CD14-positive monocyte (primary cell): ENCODE data around the gene ADAMTS7. TPM values are rescaled to one million over a fixed set of nuclear protein-coding genes. Genes with fewer than 3 reads are reported as not detected.
"Not testable (repeated sequence)": the region's sequence is repeated elsewhere in the genome, so short reads cannot be mapped to it uniquely, and the experiment has no call there.

Experiments
- DNase-seq, 3 donors: peaks; one replicate each; pipeline ENCODE4 v3.0.0-alpha.2; 2011 to 2022
- H2AFZ ChIP-seq: 2 replicates; pipeline ENCODE4 v1.6.0; 2012; ENCODE audit warnings: mild to moderate bottlenecking, low read depth, low read length, inconsistent platforms; ENCODE audit not compliant: insufficient read depth, poor library complexity, severe bottlenecking
- H3K27ac ChIP-seq, 2 donors: 1 replicate in 1 of 2; 2 replicates in 1 of 2; pipeline ENCODE4 v1.5.1; 2012 to 2013; ENCODE audit warnings: low read length in 2 of 2, control low read depth in 1 of 2, inconsistent platforms in 1 of 2, low read depth in 1 of 2, mild to moderate bottlenecking in 1 of 2
- H3K27me3 ChIP-seq, 2 donors: one replicate each; pipeline versions ENCODE4 v1.6.0 to v1.6.1; 2011 to 2013; ENCODE audit warnings: low read length in 2 of 2; ENCODE audit not compliant: control insufficient read depth in 2 of 2, insufficient read depth in 2 of 2
- H3K36me3 ChIP-seq, 2 donors: replicated peaks in 1 of 2; 1 replicate in 1 of 2; 2 replicates in 1 of 2; pipeline versions ENCODE4 v1.5.1 to v1.6.1; 2012 to 2013; ENCODE audit warnings: low read length in 2 of 2, control low read depth in 1 of 2, inconsistent platforms in 1 of 2, mild to moderate bottlenecking in 1 of 2; ENCODE audit not compliant: insufficient read depth in 2 of 2, control insufficient read depth in 1 of 2
- H3K4me1 ChIP-seq, 2 donors: 1 replicate in 1 of 2; 2 replicates in 1 of 2; pipeline versions ENCODE4 v1.5.1 to v1.6.1; 2012 to 2013; ENCODE audit warnings: low read length in 2 of 2, control low read depth in 1 of 2, inconsistent platforms in 1 of 2, mild to moderate bottlenecking in 1 of 2, moderate library complexity in 1 of 2; ENCODE audit not compliant: insufficient read depth in 2 of 2, control insufficient read depth in 1 of 2
- H3K4me2 ChIP-seq: replicated peaks from 2 replicates; pipeline ENCODE3; 2012; ENCODE audit warnings: low read length, moderate library complexity, mild to moderate bottlenecking; ENCODE audit not compliant: poor library complexity, severe bottlenecking; ENCODE audit errors: extremely low read depth
- H3K4me3 ChIP-seq, 3 experiments: fragments of 200-600 bp in 1 of 3; sonication (generic) in 1 of 3; replicated peaks in 1 of 3; 1 replicate in 2 of 3; 2 replicates in 1 of 3; pipeline ENCODE4 v1.5.1; 2011 to 2013; ENCODE audit warnings: low read length in 3 of 3, mild to moderate bottlenecking in 3 of 3, control low read depth in 2 of 3, low read depth in 2 of 3, inconsistent platforms in 1 of 3, moderate library complexity in 1 of 3
- H3K79me2 ChIP-seq: 2 replicates; pipeline ENCODE4 v1.6.0; 2012; ENCODE audit warnings: mild to moderate bottlenecking, control low read depth, inconsistent platforms, low read length, moderate library complexity; ENCODE audit not compliant: insufficient read depth
- H3K9ac ChIP-seq: 2 replicates; pipeline ENCODE4 v1.6.0; 2017; ENCODE audit warnings: low read length, mild to moderate bottlenecking; ENCODE audit not compliant: insufficient read depth, poor library complexity, severe bottlenecking
- H3K9me3 ChIP-seq, 2 donors: replicated peaks in 1 of 2; 1 replicate in 1 of 2; 2 replicates in 1 of 2; pipeline versions ENCODE4 v1.5.1 to v1.6.1; 2012 to 2013; ENCODE audit warnings: low read length in 2 of 2, control low read depth in 1 of 2; ENCODE audit not compliant: control insufficient read depth in 1 of 2, insufficient read depth in 1 of 2
- H4K20me1 ChIP-seq: 2 replicates; pipeline ENCODE4 v1.6.0; 2012; ENCODE audit warnings: mild to moderate bottlenecking, low read length, control low read depth, moderate library complexity; ENCODE audit not compliant: insufficient read depth
- H3K27ac Mint-ChIP-seq, 7 donors: one replicate each; pipeline ENCODE4 v1.8.0; 2020; ENCODE audit warnings: mild to moderate bottlenecking in 7 of 7, mixed read lengths in 7 of 7, moderate library complexity in 6 of 7, inconsistent platforms in 2 of 7
- H3K27me3 Mint-ChIP-seq, 3 donors: one replicate each; pipeline ENCODE4 v1.8.0; 2021 to 2022; ENCODE audit warnings: low read depth in 3 of 3, mild to moderate bottlenecking in 3 of 3, mixed read lengths in 3 of 3, moderate library complexity in 3 of 3, inconsistent platforms in 1 of 3
- H3K36me3 Mint-ChIP-seq, 2 donors: one replicate each; pipeline ENCODE4 v1.8.0; 2020; ENCODE audit warnings: mixed read lengths in 2 of 2, inconsistent platforms in 1 of 2, mild to moderate bottlenecking in 1 of 2
- H3K4me1 Mint-ChIP-seq: one replicate; pipeline ENCODE4 v1.8.0; 2020; ENCODE audit warnings: mild to moderate bottlenecking, mixed read lengths
- H3K4me3 Mint-ChIP-seq, 2 donors: one replicate each; pipeline ENCODE4 v1.8.0; 2020; ENCODE audit warnings: mild to moderate bottlenecking in 2 of 2, mixed read lengths in 2 of 2, moderate library complexity in 1 of 2
- H3K9me3 Mint-ChIP-seq, 7 donors: one replicate each; pipeline ENCODE4 v1.8.0; 2020 to 2022; ENCODE audit warnings: mixed read lengths in 7 of 7, mild to moderate bottlenecking in 6 of 7, moderate library complexity in 6 of 7, inconsistent platforms in 2 of 7
- CTCF ChIP-seq: fragments of 200-600 bp; IDR thresholded peaks from one replicate; pipeline ENCODE4 v1.8.0; 2022; ENCODE audit warnings: antibody characterized with exemption, mild to moderate bottlenecking
- WGBS: methylation state at CpG from one replicate; pipeline ENCODE4 v1.1.5; 2013; ENCODE audit warnings: missing lambda C conversion rate; ENCODE audit not compliant: insufficient coverage; 5-methylcytosine and 5-hydroxymethylcytosine counted together
- intact Hi-C, 2 donors: fragments of 100-400 bp; cut with micrococcal nuclease; formaldehyde crosslinking; loops; one replicate each; pipeline versions ENCODE4 v1.15.0 to v1.15.1; 2023
- polyA plus RNA-seq, 3 donors: library from polyadenylated mRNA; depleted of rRNA in 1 of 3; unstranded in 2 of 3; stranded (reverse) in 1 of 3; fragments of 300-500 nt in 2 of 3; fragments of >200 nt in 1 of 3; fragmentation: Illumina TruSeq in 2 of 3; gene quantifications; 1 replicate in 2 of 3; 2 replicates in 1 of 3; pipeline ENCODE4 v1.2.3, GENCODE V29; 2012 to 2021

ADAMTS7 gene
- polyA plus RNA-seq, 3 donors, result not detected

- H3K36me3 ChIP-seq, H3K9me3 ChIP-seq, H3K27me3 ChIP-seq, H3K27me3 Mint-ChIP-seq, H3K4me3 Mint-ChIP-seq, H3K4me3 ChIP-seq, DNase-seq, H3K4me1 ChIP-seq, H3K4me1 Mint-ChIP-seq, H3K27ac ChIP-seq, H4K20me1 ChIP-seq, H3K4me2 ChIP-seq, H3K9me3 Mint-ChIP-seq, H2AFZ ChIP-seq, H3K27ac Mint-ChIP-seq, H3K36me3 Mint-ChIP-seq, H3K79me2 ChIP-seq, H3K9ac ChIP-seq: not testable (repeated sequence)
- intact Hi-C loops, result loop anchor here in 1 of 2 donors (10.0 kb wide), 1 partner anchor 799 kb away; no protein-coding TSS in a partner anchor
- WGBS, result 97% methylated on average over 19 of the region's 25 CpGs
Observed at GRCh38 chr15:78773765-78774450, 37.4 kb downstream of the ADAMTS7 start.

- Mint-ChIP-seq H3K27ac (no peak overlapping the region), H3K4me3 (no peak overlapping the region), H3K9me3 (no peaks in the 10 kb centered on the region), H3K4me1 (no peaks in the 10 kb centered on the region), H3K36me3 (no peaks in the 10 kb centered on the region), H3K27me3 (peaks cover 0 to 5% (median 2%) of the 10 kb centered on the region in 3 donors)
- no peak overlapping the region for H3K9ac ChIP-seq
- H3K9me3 ChIP-seq, result no peaks in the 10 kb centered on the region
- intact Hi-C loops, result loop anchor here in 1 of 2 donors (10.0 kb wide), 1 partner anchor 798 kb away; no protein-coding TSS in a partner anchor
- no peaks in the 10 kb centered on the region for H4K20me1 ChIP-seq
- TF ChIP-seq CTCF, result no peak
- H3K4me1 ChIP-seq, result no peaks in the 10 kb centered on the region
- no peak overlapping the region for H2AFZ ChIP-seq
- H3K4me3 ChIP-seq, result no peak overlapping the region
- no peak overlapping the region for H3K4me2 ChIP-seq
- no peak overlapping the region for H3K27ac ChIP-seq
- H3K36me3 ChIP-seq, result no peaks in the 10 kb centered on the region
- no peaks in the 10 kb centered on the region for H3K27me3 ChIP-seq
- WGBS, result 92% methylated on average over 2 of the region's 11 CpGs
- no peak for DNase-seq
- no peaks in the 10 kb centered on the region for H3K79me2 ChIP-seq
Observed at GRCh38 chr15:78772738-78773137, 38.5 kb downstream of the ADAMTS7 start.

- H4K20me1 ChIP-seq, H3K4me1 ChIP-seq, H3K36me3 Mint-ChIP-seq, H3K27ac Mint-ChIP-seq, H3K9ac ChIP-seq, H3K36me3 ChIP-seq, H2AFZ ChIP-seq, H3K27ac ChIP-seq, H3K4me2 ChIP-seq, H3K9me3 Mint-ChIP-seq, H3K4me1 Mint-ChIP-seq, H3K27me3 ChIP-seq, DNase-seq, H3K9me3 ChIP-seq, H3K4me3 Mint-ChIP-seq, H3K4me3 ChIP-seq, H3K79me2 ChIP-seq, H3K27me3 Mint-ChIP-seq: not testable (repeated sequence)
- 90% methylated on average over 9 of the region's 23 CpGs for WGBS
- intact Hi-C loops, result loop anchor here in 1 of 2 donors (10.0 kb wide), 1 partner anchor 797 kb away; no protein-coding TSS in a partner anchor
Observed at GRCh38 chr15:78771436-78772000, 39.7 kb downstream of the ADAMTS7 start.

- not testable (repeated sequence) for DNase-seq, H3K4me3 Mint-ChIP-seq, H3K9me3 ChIP-seq, H3K4me1 ChIP-seq, H3K9ac ChIP-seq, H3K27me3 Mint-ChIP-seq, H3K4me3 ChIP-seq, H3K36me3 Mint-ChIP-seq, H3K4me1 Mint-ChIP-seq, H3K27ac ChIP-seq, H3K4me2 ChIP-seq, H2AFZ ChIP-seq, H3K27ac Mint-ChIP-seq, H4K20me1 ChIP-seq, H3K79me2 ChIP-seq, H3K9me3 Mint-ChIP-seq, H3K27me3 ChIP-seq, H3K36me3 ChIP-seq
- WGBS, result 97% methylated on average over 4 of the region's 9 CpGs
- intact Hi-C loops, result loop anchor here in 1 of 2 donors (10.0 kb wide), 1 partner anchor 796 kb away; no protein-coding TSS in a partner anchor
Observed at GRCh38 chr15:78771020-78771419, 40.2 kb downstream of the ADAMTS7 start.
